ENCODE measurements around the gene HASPIN.

- TF ChIP-seq CTCF (IDR thresholded peaks at IDR 0.05; ENCODE audit: low read depth, low read length) (no peak), POLR2A (IDR thresholded peaks at IDR 0.05; ENCODE audit: extremely low read depth, insufficient read length) (no peak)
Measured at GRCh38 chr17:3763777-3764170, 40.1 kb downstream of the HASPIN start.

Data from NB4 (cell line).